Measurements from ENCODE around the gene UNC13D. TPM values are rescaled to one million over a fixed set of nuclear protein-coding genes. Genes with fewer than 3 reads are reported as not detected.
A peak's percentile ranks its signal among the peaks of the same experiment; 100 is the strongest.

UNC13D gene
- total and polyA plus RNA-seq, 11 donors = 2.1 to 28.5 (median 5.8) TPM

DNA sequence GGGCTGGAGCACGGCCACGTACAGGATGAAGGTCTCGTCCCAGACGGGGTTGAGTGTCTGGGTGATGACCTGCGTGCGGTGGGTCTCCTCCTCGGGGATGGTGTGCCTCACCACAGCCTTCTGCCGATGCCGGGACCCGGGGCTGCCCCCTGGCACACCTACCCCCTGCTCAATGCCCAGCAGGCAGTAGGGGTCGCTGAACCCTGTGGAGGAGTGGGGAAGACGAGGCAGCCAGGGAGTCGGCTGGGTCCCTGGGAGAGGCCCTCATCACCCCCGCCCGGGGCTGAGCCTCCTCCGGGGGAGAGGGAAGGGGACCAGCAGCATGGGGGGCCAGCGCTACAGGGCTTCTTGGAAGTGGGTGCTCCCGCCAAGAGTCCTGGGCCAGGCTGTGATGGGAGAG is 1.8 kb downstream of the UNC13D start:
- Histone ChIP-seq H3K27me3 (no peaks in the 10 kb centered on the region), H3K4me3 (peak overlapping the region in 1 of 12 donors; percentile 69), H3K27ac (no peak overlapping the region), H3K4me1 (peaks cover 24 to 46% (median 33%) of the 10 kb centered on the region in 12 donors), H3K36me3 (peaks cover 0 to 44% (median 19%) of the 10 kb centered on the region in 9 donors), H3K9me3 (no peaks in the 10 kb centered on the region)
- 87 to 92% (median 90%) methylated on average over 9 to 18 of the region's 18 CpGs for WGBS, 4 donors
- intact Hi-C loops (cut with DNase I) = loop anchor here in 1 of 10 donors (10.0 kb wide), 1 partner anchor 52 kb away; the partner anchor contains the start of gene TRIM65
- ATAC-seq (no peak), DNase-seq (no peak)
- TF ChIP-seq POLR2A (IDR thresholded peaks at IDR 0.05) = no peak
- TF ChIP-seq, protein P1, sequence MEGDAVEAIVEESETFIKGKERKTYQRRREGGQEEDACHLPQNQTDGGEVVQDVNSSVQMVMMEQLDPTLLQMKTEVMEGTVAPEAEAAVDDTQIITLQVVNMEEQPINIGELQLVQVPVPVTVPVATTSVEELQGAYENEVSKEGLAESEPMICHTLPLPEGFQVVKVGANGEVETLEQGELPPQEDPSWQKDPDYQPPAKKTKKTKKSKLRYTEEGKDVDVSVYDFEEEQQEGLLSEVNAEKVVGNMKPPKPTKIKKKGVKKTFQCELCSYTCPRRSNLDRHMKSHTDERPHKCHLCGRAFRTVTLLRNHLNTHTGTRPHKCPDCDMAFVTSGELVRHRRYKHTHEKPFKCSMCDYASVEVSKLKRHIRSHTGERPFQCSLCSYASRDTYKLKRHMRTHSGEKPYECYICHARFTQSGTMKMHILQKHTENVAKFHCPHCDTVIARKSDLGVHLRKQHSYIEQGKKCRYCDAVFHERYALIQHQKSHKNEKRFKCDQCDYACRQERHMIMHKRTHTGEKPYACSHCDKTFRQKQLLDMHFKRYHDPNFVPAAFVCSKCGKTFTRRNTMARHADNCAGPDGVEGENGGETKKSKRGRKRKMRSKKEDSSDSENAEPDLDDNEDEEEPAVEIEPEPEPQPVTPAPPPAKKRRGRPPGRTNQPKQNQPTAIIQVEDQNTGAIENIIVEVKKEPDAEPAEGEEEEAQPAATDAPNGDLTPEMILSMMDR (IDR thresholded peaks at IDR 0.05) = no peak

DNA sequence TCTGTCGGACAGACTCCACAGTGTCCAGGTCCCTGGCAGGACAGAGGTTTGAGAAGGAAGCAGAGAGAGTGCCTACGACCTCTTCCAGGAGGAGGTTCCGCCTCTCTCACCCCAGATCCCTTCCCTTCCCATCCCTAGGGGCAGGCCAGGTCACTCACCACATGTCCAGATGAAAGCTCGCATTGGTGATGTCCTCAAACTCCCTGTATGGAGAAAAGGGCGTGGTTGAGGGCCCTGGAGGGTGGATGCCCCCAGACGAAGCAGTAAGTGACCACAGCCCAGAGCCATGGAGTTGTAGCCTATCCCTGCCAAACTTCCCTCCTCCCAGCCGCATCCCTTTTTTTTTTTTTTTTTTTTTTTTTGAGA is 3.4 kb downstream of the UNC13D start:
- no peaks in the 10 kb centered on the region for H3K27me3 ChIP-seq
- 68 to 80% (median 74%) methylated on average over 6 to 7 of the region's 7 CpGs for WGBS, 4 donors
- intact Hi-C loops (cut with DNase I) = loop anchor here in 1 of 10 donors (10.0 kb wide), 1 partner anchor 54 kb away; the partner anchor contains the start of gene TRIM65
- TF ChIP-seq, protein P1 (IDR thresholded peaks at IDR 0.05) = no peak
- TF ChIP-seq POLR2A (IDR thresholded peaks at IDR 0.05) = no peak
- ATAC-seq (no peak), DNase-seq (no peak)
- no peak overlapping the region for H3K4me3 ChIP-seq
- H3K36me3 ChIP-seq = peaks cover 0 to 39% (median 3%) of the 10 kb centered on the region in 9 donors
- peaks cover 12 to 30% (median 18%) of the 10 kb centered on the region in 12 donors for H3K4me1 ChIP-seq
- no peaks in the 10 kb centered on the region for H3K9me3 ChIP-seq
- H3K27ac ChIP-seq = no peak overlapping the region

DNA sequence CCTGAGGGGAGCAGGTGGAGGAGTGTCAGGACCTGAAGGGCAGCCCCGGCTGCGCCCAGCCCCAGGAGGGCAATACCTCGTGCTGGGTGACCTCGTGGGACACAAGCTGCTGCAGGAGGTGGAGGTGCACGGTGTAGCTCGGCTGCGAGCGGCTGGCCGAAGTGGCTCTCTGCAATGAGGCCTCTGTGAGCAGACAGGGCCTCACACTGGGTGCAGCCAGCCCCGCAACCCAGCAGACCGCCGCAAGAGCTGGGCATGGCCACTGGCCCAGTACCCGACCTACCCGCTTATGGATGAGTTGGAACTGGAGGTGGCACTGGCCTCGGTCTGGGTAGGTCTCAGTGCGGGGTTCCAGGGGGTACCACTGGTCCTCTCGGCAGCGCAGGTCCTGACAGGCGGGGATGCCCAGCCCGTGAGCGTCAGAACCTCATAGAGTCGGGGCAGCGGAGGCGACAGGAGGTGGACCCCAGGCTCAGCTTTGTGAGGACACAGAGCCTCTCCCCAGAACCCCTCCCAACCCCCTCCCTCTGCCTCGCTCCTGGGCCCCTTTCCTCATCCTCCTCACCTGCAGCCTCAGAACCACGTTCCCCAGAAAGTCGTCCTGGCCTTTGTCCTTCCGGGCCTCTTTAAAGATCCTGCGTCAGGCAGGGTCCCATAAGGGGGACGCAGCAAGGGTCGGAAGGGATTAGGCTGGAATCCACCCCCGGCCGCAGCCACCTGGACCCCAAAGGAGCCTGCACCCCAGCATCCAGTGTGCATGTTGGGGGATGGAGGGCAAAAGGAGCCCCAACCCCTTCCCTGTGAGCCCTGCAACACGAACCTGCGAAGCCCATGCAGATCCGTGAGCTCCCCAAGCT is 4.0 kb downstream of the UNC13D start:
- WGBS, 4 donors = 91 to 94% (median 94%) methylated on average over 32 to 36 of the region's 36 CpGs
- intact Hi-C loops (cut with DNase I) = loop anchor here in 2 of 10 donors (5.0 to 10.0 kb wide), 2 partner anchors 48 to 55 kb away; partner anchors contain the start of gene TRIM65 (in 1 of the 2)

More for the DNA sequence above, 4.0 kb downstream of the UNC13D start:
- no peak for DNase-seq
- Histone ChIP-seq H3K4me3 (no peak overlapping the region), H3K9me3 (no peaks in the 10 kb centered on the region), H3K27me3 (no peaks in the 10 kb centered on the region), H3K27ac (no peak overlapping the region), H3K36me3 (peaks cover 0 to 43% (median 0%) of the 10 kb centered on the region in 9 donors), H3K4me1 (peaks cover 6 to 24% (median 12%) of the 10 kb centered on the region in 12 donors)
- no peak for TF ChIP-seq POLR2A (IDR thresholded peaks at IDR 0.05)
- TF ChIP-seq, protein P1 (IDR thresholded peaks at IDR 0.05) = no peak
- no peak for ATAC-seq

All from heart left ventricle (tissue), 16 donors.